Mammary epithelial cell (primary cell): Measurements from ENCODE around the gene GK2.

ENCODE experiments used
- CTCF ChIP-seq, 2 donors: IDR thresholded peaks in 1 of 2; conservative IDR thresholded peaks in 1 of 2; 2 replicates each; pipeline ENCODE4 v1.5.1; 2011 to 2012; ENCODE audit warnings: inconsistent platforms in 2 of 2, low read length in 2 of 2, mild to moderate bottlenecking in 2 of 2, control low read depth in 1 of 2, low read depth in 1 of 2; ENCODE audit not compliant: insufficient read depth in 1 of 2; ENCODE audit errors: extremely low read depth in 1 of 2
- EZH2 ChIP-seq: IDR thresholded peaks from 2 replicates; pipeline ENCODE4 v1.6.1; 2012; ENCODE audit warnings: low read length, inconsistent platforms, borderline replicate concordance

- TF ChIP-seq CTCF (conservative IDR thresholded peaks at IDR 0.05 in 1 of 2, IDR thresholded peaks at IDR 0.05 in 1 of 2; ENCODE audit: extremely low read depth in 1 of 2, insufficient read depth in 1 of 2, low read depth in 1 of 2, low read length in 2 of 2) (no peak), EZH2 (no peak)
Measured at GRCh38 chr4:79381161-79381560, 26.9 kb downstream of the GK2 start.
